K562 (cell line): ENCODE measurements around the gene MATCAP1. TPM values are rescaled to one million over a fixed set of nuclear protein-coding genes. Genes with fewer than 3 reads are reported as not detected.

Experiments
- ARID3A ChIP-seq: IDR thresholded peaks from 2 replicates; pipeline ENCODE4 v1.6.1; 2012; ENCODE audit warnings: low read depth, low read length, improper control_type of control experiment, borderline replicate concordance
- BHLHE40 ChIP-seq: IDR thresholded peaks from 2 replicates; pipeline ENCODE4 v1.6.1; 2011; ENCODE audit warnings: low read length, improper control_type of control experiment
- EWSR1 ChIP-seq: fragments of 450-650 bp; IDR thresholded peaks from 2 replicates; pipeline ENCODE4 v1.6.1; 2018; ENCODE audit warnings: borderline replicate concordance, mild to moderate bottlenecking, low read depth, moderate library complexity; ENCODE audit not compliant: partially characterized antibody
- FOS ChIP-seq: IDR thresholded peaks from 3 replicates; pipeline ENCODE4 v1.6.1; 2011; ENCODE audit not compliant: insufficient read length; ENCODE audit errors: extremely low read depth
- GATAD2A ChIP-seq: fragments of 450-650 bp; IDR thresholded peaks from 2 replicates; pipeline ENCODE4 v1.6.1; 2017
- HMGN3 ChIP-seq: IDR thresholded peaks from 2 replicates; pipeline ENCODE4 v1.6.1; 2011; ENCODE audit warnings: borderline replicate concordance, low read depth, mild to moderate bottlenecking, mixed read lengths, low read length; ENCODE audit not compliant: insufficient read length; ENCODE audit errors: extremely low read depth
- MCM3 ChIP-seq: fragments of 450-650 bp; IDR thresholded peaks from 2 replicates; pipeline ENCODE4 v1.6.1; 2016
- MECOM ChIP-seq: fragments of 250-450 bp; sonication (Bioruptor Pico); IDR thresholded peaks from 2 replicates; pipeline ENCODE4 v1.8.0; 2022; ENCODE audit warnings: inconsistent platforms
- MTA1 ChIP-seq: fragments of 450-650 bp; IDR thresholded peaks from 2 replicates; pipeline ENCODE4 v1.6.1; 2017; ENCODE audit warnings: borderline replicate concordance
- MXI1 ChIP-seq: IDR thresholded peaks from 2 replicates; pipeline ENCODE4 v1.6.1; 2011; ENCODE audit warnings: low read depth, mild to moderate bottlenecking, improper control_type of control experiment, low read length
- NEUROD1 ChIP-seq: fragments of 150-350 bp; IDR thresholded peaks from 2 replicates; pipeline ENCODE4 v1.6.1; 2014; ENCODE audit warnings: borderline replicate concordance, low read length, low read depth; ENCODE audit not compliant: partially characterized antibody
- NUFIP1 ChIP-seq: fragments of 450-650 bp; IDR thresholded peaks from 2 replicates; pipeline ENCODE4 v1.6.1; 2018; ENCODE audit not compliant: partially characterized antibody
- PBX2 ChIP-seq, 2 experiments: IDR thresholded peaks in 1 of 2; conservative IDR thresholded peaks in 1 of 2; 2 replicates each; pipeline ENCODE4 v1.6.1; 2016; ENCODE audit warnings: low read depth in 2 of 2, mild to moderate bottlenecking in 1 of 2, missing compliant biosample characterization in 1 of 2, missing genetic modification characterization in 1 of 2, moderate library complexity in 1 of 2
- PML ChIP-seq: IDR thresholded peaks from 2 replicates; pipeline ENCODE4 v1.6.1; 2012; ENCODE audit warnings: low read length, inconsistent platforms
- PURB ChIP-seq: sonication (generic); formaldehyde crosslinking; IDR thresholded peaks from 2 replicates; pipeline ENCODE4 v1.9.0; 2021; ENCODE audit warnings: low read depth, mild to moderate bottlenecking, missing genetic modification reagents
- SIN3B ChIP-seq: fragments of 450-650 bp; IDR thresholded peaks from 2 replicates; pipeline ENCODE4 v1.6.1; 2017; ENCODE audit warnings: low read depth, mild to moderate bottlenecking, moderate library complexity
- SIRT6 ChIP-seq: IDR thresholded peaks from one replicate; pipeline ENCODE4 v1.6.1; 2012; ENCODE audit warnings: low read depth, mild to moderate bottlenecking, control low read depth, inconsistent platforms, low read length, moderate library complexity
- SMARCE1 ChIP-seq: fragments of 450-650 bp; IDR thresholded peaks from 2 replicates; pipeline ENCODE4 v1.7.1; 2016; ENCODE audit warnings: mild to moderate bottlenecking
- ZNF23 ChIP-seq: fragments of 250-450 bp; sonication (Bioruptor Pico); IDR thresholded peaks from 2 replicates; pipeline ENCODE4 v1.4.0; 2020; ENCODE audit warnings: mild to moderate bottlenecking
- ZNF695 ChIP-seq: fragments of 450-650 bp; formaldehyde crosslinking; IDR thresholded peaks from 2 replicates; pipeline ENCODE4 v1.4.0; 2020; ENCODE audit warnings: mild to moderate bottlenecking, moderate library complexity
- polyA plus RNA-seq, 8 experiments: library from polyadenylated mRNA; depleted of rRNA in 4 of 8; stranded (reverse) in 5 of 8; unstranded in 3 of 8; fragments of >200 nt; fragmentation: Nextera tagmentation in 2 of 8; fragmentation: Illumina TruSeq in 1 of 8; extraction: Ambion mirVana in 2 of 8; extraction: Trizol in 1 of 8; gene quantifications; 2 replicates each; pipeline versions ENCODE4 v1.2.1 to v1.2.3, GENCODE V29; 2011 to 2014; ENCODE audit warnings: inconsistent platforms in 1 of 8, missing spikeins in 1 of 8
- total RNA-seq, 7 experiments: library from RNA; depleted of rRNA in 6 of 7; stranded (reverse); fragments of >200 nt in 6 of 7; fragmentation: Illumina TruSeq in 2 of 7; extraction: Trizol in 2 of 7; gene quantifications; 2 replicates each; pipeline versions ENCODE4 v1.2.1 to v1.2.3, GENCODE V29; 2011 to 2021; ENCODE audit warnings: low replicate concordance in 1 of 7
- TF ChIP-seq, protein P1 (sequence below): fragments of 450-650 bp; IDR thresholded peaks from 2 replicates; pipeline ENCODE4 v1.6.1; 2017; ENCODE audit warnings: mild to moderate bottlenecking, moderate library complexity
- TF ChIP-seq, protein P2 (sequence below): fragments of 450-650 bp; conservative IDR thresholded peaks from 2 replicates; pipeline ENCODE4 v1.6.1; 2016; ENCODE audit warnings: missing genetic modification characterization, low read depth, mild to moderate bottlenecking, control low read depth, missing compliant biosample characterization

The MATCAP1 gene
- total and polyA plus RNA-seq, 9 of the 15 experiments (the other 6 are each of a cell fraction or from before 2014, with no cell fraction given) = 3.4 to 20.5 (median 10.3) TPM

- TF ChIP-seq MECOM (CRISPR knock-in tag) (peak; percentile 36; the same call in 1 of the 2 replicates), GATAD2A (no peak), PBX2 (CRISPR knock-in tag; IDR thresholded peaks at IDR 0.05; ENCODE audit: low read depth) (no peak), PBX2 (tag; conservative IDR thresholded peaks at IDR 0.05; ENCODE audit: low read depth) (no peak), BHLHE40 (peak; percentile 63), NEUROD1 (peak; percentile 66), SIRT6 (no peak), FOS (no peak), PURB (CRISPR knock-in tag) (no peak), MTA1 (0 out of 2 replicates have a peak, but pooled peaks have one; percentile 45), ZNF23 (no peak), ARID3A (no peak), NUFIP1 (no peak), MCM3 (no peak), SMARCE1 (peak; percentile 93), SIN3B (no peak), PML (no peak), ZNF695 (CRISPR knock-in tag) (no peak), HMGN3 (no peak), MXI1 (peak; percentile 86), EWSR1 (no peak)
- TF ChIP-seq, protein P1, sequence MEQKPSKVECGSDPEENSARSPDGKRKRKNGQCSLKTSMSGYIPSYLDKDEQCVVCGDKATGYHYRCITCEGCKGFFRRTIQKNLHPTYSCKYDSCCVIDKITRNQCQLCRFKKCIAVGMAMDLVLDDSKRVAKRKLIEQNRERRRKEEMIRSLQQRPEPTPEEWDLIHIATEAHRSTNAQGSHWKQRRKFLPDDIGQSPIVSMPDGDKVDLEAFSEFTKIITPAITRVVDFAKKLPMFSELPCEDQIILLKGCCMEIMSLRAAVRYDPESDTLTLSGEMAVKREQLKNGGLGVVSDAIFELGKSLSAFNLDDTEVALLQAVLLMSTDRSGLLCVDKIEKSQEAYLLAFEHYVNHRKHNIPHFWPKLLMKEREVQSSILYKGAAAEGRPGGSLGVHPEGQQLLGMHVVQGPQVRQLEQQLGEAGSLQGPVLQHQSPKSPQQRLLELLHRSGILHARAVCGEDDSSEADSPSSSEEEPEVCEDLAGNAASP = no peak
- TF ChIP-seq, protein P2, sequence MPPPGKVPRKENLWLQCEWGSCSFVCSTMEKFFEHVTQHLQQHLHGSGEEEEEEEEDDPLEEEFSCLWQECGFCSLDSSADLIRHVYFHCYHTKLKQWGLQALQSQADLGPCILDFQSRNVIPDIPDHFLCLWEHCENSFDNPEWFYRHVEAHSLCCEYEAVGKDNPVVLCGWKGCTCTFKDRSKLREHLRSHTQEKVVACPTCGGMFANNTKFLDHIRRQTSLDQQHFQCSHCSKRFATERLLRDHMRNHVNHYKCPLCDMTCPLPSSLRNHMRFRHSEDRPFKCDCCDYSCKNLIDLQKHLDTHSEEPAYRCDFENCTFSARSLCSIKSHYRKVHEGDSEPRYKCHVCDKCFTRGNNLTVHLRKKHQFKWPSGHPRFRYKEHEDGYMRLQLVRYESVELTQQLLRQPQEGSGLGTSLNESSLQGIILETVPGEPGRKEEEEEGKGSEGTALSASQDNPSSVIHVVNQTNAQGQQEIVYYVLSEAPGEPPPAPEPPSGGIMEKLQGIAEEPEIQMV (tag) = no peak
Observed at GRCh38 chr16:67184995-67185650, 1.4 kb upstream of the MATCAP1 start (continued).
